NCI-H2107 (cell line): ENCODE measurements around the gene DNAJC21.
"Not testable (repeated sequence)": the region's sequence is repeated elsewhere in the genome, so short reads cannot be mapped to it uniquely, and the experiment has no call there.

Source experiments
- DNase-seq: peaks from one replicate; lab custom pipeline; 2025; lab: John Stamatoyannopoulos, UW

The DNAJC21 gene

GRCh38 chr5:34929134-34929719 is at the start of gene DNAJC21:
TSS of gene DNAJC21 (plus strand) at chr5:34929559. CDS start at chr5:34929820, 261 bp downstream.
- peak; percentile 96 for DNase-seq

GRCh38 chr5:34881246-34881645 is 48.1 kb upstream of the DNAJC21 start:
- no peak for DNase-seq

GRCh38 chr5:34886392-34887119 is 42.8 kb upstream of the DNAJC21 start:
- DNase-seq = no peak

- DNase-seq = no peak
Measured at GRCh38 chr5:34889394-34889793, 40.0 kb upstream of the DNAJC21 start.

- DNase-seq = no peak
Measured at GRCh38 chr5:34891981-34892380, 37.4 kb upstream of the DNAJC21 start.

- DNase-seq = no peak
Measured at GRCh38 chr5:34892414-34892813, 36.9 kb upstream of the DNAJC21 start.

- no peak for DNase-seq
Measured at GRCh38 chr5:34894716-34895115, 34.6 kb upstream of the DNAJC21 start.

GRCh38 chr5:34895641-34896419 is 33.5 kb upstream of the DNAJC21 start:
- no peak for DNase-seq

GRCh38 chr5:34897646-34898045 is 31.7 kb upstream of the DNAJC21 start:
- no peak for DNase-seq

GRCh38 chr5:34898258-34898895 is 31.0 kb upstream of the DNAJC21 start:
- peak; percentile 56 for DNase-seq

GRCh38 chr5:34899066-34899465 is 30.3 kb upstream of the DNAJC21 start:
- DNase-seq = no peak

GRCh38 chr5:34900652-34901051 is 28.7 kb upstream of the DNAJC21 start:
- no peak for DNase-seq

GRCh38 chr5:34903260-34903659 is 26.1 kb upstream of the DNAJC21 start:
- DNase-seq = no peak

- no peak for DNase-seq
Measured at GRCh38 chr5:34905564-34905963, 23.8 kb upstream of the DNAJC21 start.

GRCh38 chr5:34913072-34913471 is 16.3 kb upstream of the DNAJC21 start:
- DNase-seq = no peak

- no peak for DNase-seq
Measured at GRCh38 chr5:34914671-34915138, 14.7 kb upstream of the DNAJC21 start.

GRCh38 chr5:34915139-34915855 is 14.1 kb upstream of the DNAJC21 start, which contains the start of the genes BRIX1 and RAD1:
TSS of gene BRIX1 (plus strand) at chr5:34915711. CDS start at chr5:34915739, 28 bp downstream.
TSS of gene RAD1 (minus strand) at chr5:34915504. CDS start at chr5:34914892, 612 bp downstream.
- peak; percentile 97 for DNase-seq

GRCh38 chr5:34915856-34916192 is 13.5 kb upstream of the DNAJC21 start:
- DNase-seq = no peak

GRCh38 chr5:34916518-34916917 is 12.8 kb upstream of the DNAJC21 start:
- no peak for DNase-seq

GRCh38 chr5:34918025-34918424 is 11.3 kb upstream of the DNAJC21 start:
- DNase-seq = no peak

GRCh38 chr5:34919077-34919476 is 10.3 kb upstream of the DNAJC21 start:
- no peak for DNase-seq

GRCh38 chr5:34923256-34923655 is 6.1 kb upstream of the DNAJC21 start:
- DNase-seq = not testable (repeated sequence)
